ENCODE data around the gene GUCY1B1. TPM values are rescaled to one million over a fixed set of nuclear protein-coding genes. Genes with fewer than 3 reads are reported as not detected.

The GUCY1B1 gene
- total RNA-seq, 1 experiment from 2014 or later: 0.50 TPM

- Histone ChIP-seq H3K18ac (ENCODE audit: insufficient read length, low read depth, low read length) (no peak overlapping the region), H3K56ac (ENCODE audit: insufficient read length, low read depth, low read length) (no peak overlapping the region), H3K27ac (ENCODE audit: insufficient read length, low read depth, low read length) (no peak overlapping the region), H4K8ac (replicated peaks; ENCODE audit: insufficient read length, low read depth, low read length) (no peak overlapping the region), H2BK12ac (ENCODE audit: insufficient read length, low read depth, low read length) (no peak overlapping the region), H2BK120ac (ENCODE audit: low read depth, low read length, poor library complexity, severe bottlenecking) (no peak overlapping the region), H2BK5ac (ENCODE audit: insufficient read length, low read length) (no peak overlapping the region), H4K20me1 (ENCODE audit: control insufficient read depth, insufficient read depth, insufficient read length) (no peaks in the 10 kb centered on the region), H3T11ph (ENCODE audit: low read length) (no peak overlapping the region), H3K79me1 (ENCODE audit: insufficient read depth, low read depth, low read length, poor library complexity, severe bottlenecking) (no peaks in the 10 kb centered on the region), H4K5ac (ENCODE audit: insufficient read length, low read depth, low read length) (no peak overlapping the region), H4K91ac (ENCODE audit: insufficient read length, low read depth, low read length) (no peak overlapping the region), H3K79me2 (ENCODE audit: insufficient read depth, low read length) (no peaks in the 10 kb centered on the region), H2BK20ac (ENCODE audit: low read depth, low read length, poor library complexity, severe bottlenecking) (no peak overlapping the region), H3K4me1 (ENCODE audit: insufficient read depth, low read length) (no peaks in the 10 kb centered on the region), H3K4me2 (ENCODE audit: insufficient read depth, insufficient read length, low read length) (no peak overlapping the region), H3K27me3 (ENCODE audit: insufficient read depth, low read length) (no peaks in the 10 kb centered on the region), H2AK5ac (ENCODE audit: insufficient read length, low read length) (no peak overlapping the region), H3K14ac (ENCODE audit: insufficient read depth, low read length) (no peak overlapping the region), H2BK15ac (ENCODE audit: low read depth, low read length) (no peak overlapping the region), H3K4ac (ENCODE audit: low read depth, low read length) (no peak overlapping the region), H3K23ac (ENCODE audit: insufficient read length, low read depth, low read length) (no peak overlapping the region), H3K9ac (ENCODE audit: extremely low read depth, insufficient read length, low read length) (no peak overlapping the region), H3K23me2 (ENCODE audit: insufficient read length, low read depth, low read length, poor library complexity, severe bottlenecking) (no peaks in the 10 kb centered on the region), H3K9me3 (ENCODE audit: control insufficient read depth, low read depth, low read length) (no peaks in the 10 kb centered on the region), H2AFZ (ENCODE audit: low read length) (no peak overlapping the region)
- H3K9me3 Mint-ChIP-seq: no peaks in the 10 kb centered on the region
- no peaks in the 10 kb centered on the region for H3K36me3 Mint-ChIP-seq (ENCODE audit: insufficient read depth in 1 of 3, low read depth in 3 of 3)
- DNase-seq: no peak
- no CpG with 5 or more reads among the region's 1 CpG for WGBS (ENCODE audit: extremely low coverage, insufficient read length, low lambda C conversion rate)
- H3K27me3 Mint-ChIP-seq (ENCODE audit: low read depth): peaks cover 1% of the 10 kb centered on the region; the same call in 1 of the 2 replicates
- no peak for TF ChIP-seq CTCF (conservative IDR thresholded peaks at IDR 0.05)
- H3K4me3 Mint-ChIP-seq: no peak overlapping the region
- no peaks in the 10 kb centered on the region for H3K4me1 Mint-ChIP-seq
- H3K27ac Mint-ChIP-seq: no peak overlapping the region
These were observed 23.9 kb upstream of the GUCY1B1 start for GRCh38 chr4:155734951-155735350.

All from H9 (cell line).